GM13977 (cell line): ENCODE results near the gene QRFP.

Experiments
- DNase-seq: peaks from one replicate; pipeline ENCODE4 v3.0.0; 2012; ENCODE audit warnings: low spot score
- in situ Hi-C: fragments of 300-500 bp; cut with MboI; formaldehyde crosslinking; loops from one replicate; pipeline ENCODE4 v1.12.0; 2022; ENCODE audit warnings: low sequenced_read_pairs, low pct_unique_long_range_greater_than_20kb, mixed read lengths, inconsistent platforms; ENCODE audit not compliant: unreplicated experiment
- TF ChIP-seq, protein P1 (sequence below): IDR thresholded peaks from 2 replicates; pipeline ENCODE4 v1.5.1; 2012; ENCODE audit warnings: mild to moderate bottlenecking, control low read depth; ENCODE audit not compliant: insufficient read depth; ENCODE audit errors: extremely low read depth, missing control alignments

QRFP gene

DNA sequence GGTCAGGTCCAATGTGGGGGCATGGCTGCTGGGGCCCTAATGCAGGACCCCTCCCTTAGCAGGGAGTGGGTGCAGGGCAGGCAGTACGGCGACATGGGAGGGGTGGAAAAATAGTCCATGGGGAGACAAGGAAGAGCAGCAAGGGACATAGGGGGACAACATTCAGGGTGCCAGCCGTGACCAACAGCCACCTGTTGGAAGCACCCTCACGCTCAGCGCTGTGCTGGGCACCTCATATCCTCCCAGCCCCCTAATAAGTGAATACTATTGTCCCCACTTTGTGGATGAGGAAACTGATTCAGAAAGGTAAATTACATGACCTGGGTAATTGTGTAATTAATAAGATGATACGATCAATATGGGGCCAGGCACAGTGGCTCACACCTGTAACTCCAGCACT lies 45.5 kb upstream of the QRFP start:
- TF ChIP-seq, protein P1, sequence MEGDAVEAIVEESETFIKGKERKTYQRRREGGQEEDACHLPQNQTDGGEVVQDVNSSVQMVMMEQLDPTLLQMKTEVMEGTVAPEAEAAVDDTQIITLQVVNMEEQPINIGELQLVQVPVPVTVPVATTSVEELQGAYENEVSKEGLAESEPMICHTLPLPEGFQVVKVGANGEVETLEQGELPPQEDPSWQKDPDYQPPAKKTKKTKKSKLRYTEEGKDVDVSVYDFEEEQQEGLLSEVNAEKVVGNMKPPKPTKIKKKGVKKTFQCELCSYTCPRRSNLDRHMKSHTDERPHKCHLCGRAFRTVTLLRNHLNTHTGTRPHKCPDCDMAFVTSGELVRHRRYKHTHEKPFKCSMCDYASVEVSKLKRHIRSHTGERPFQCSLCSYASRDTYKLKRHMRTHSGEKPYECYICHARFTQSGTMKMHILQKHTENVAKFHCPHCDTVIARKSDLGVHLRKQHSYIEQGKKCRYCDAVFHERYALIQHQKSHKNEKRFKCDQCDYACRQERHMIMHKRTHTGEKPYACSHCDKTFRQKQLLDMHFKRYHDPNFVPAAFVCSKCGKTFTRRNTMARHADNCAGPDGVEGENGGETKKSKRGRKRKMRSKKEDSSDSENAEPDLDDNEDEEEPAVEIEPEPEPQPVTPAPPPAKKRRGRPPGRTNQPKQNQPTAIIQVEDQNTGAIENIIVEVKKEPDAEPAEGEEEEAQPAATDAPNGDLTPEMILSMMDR: no peak
- in situ Hi-C loops: loop anchor here (10.0 kb wide), 1 partner anchor 247 kb away; the partner anchor contains the start of gene EXOSC2
- DNase-seq: no peak

DNA sequence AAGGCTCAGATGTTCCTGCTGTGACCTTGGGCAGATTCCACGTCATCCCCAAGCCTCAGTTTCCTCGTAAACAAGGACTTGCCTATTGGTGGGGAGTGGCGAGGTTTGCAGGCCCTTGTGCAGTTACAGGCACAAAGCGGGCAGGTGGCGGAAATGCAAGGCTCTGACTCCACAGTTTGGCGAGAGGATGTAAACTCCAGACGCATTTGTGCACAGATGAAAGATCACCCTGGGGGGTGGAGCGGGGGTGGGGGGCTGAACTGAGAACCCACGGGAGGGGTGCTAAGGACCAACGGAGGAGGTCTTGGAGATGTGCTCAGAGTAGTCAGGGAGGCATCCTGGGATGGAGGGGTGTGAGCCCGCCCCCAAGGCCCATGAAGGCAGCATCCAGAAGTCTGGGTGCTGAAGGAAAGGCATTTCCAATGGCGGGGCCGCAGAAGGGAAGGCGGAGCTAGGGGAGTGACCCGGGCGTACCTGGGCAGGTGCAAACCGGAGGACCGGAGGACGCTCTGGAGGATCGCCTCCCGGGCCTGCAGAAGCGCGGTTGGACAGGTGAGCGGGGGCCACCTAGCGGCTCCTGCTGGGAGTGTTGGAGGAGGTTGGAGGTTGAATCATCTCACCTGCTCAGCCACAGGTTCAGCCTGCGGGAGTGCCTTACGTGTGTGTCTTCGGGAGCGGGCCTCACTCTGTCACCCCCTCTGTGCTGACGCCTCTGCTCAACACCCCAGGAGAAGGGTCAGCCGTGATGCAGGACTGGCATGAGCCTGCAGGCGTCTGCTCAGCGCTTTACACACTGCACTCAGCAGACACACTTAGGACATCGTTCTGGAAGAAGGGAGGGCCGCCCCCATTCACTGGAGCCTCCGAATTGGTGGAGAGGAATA lies 44.3 kb upstream of the QRFP start:
- TF ChIP-seq, protein P1: peak; percentile 93
- peak; percentile 92 for DNase-seq
- in situ Hi-C loops: loop anchor here (10.0 kb wide), 1 partner anchor 246 kb away; the partner anchor contains the start of gene EXOSC2

DNA sequence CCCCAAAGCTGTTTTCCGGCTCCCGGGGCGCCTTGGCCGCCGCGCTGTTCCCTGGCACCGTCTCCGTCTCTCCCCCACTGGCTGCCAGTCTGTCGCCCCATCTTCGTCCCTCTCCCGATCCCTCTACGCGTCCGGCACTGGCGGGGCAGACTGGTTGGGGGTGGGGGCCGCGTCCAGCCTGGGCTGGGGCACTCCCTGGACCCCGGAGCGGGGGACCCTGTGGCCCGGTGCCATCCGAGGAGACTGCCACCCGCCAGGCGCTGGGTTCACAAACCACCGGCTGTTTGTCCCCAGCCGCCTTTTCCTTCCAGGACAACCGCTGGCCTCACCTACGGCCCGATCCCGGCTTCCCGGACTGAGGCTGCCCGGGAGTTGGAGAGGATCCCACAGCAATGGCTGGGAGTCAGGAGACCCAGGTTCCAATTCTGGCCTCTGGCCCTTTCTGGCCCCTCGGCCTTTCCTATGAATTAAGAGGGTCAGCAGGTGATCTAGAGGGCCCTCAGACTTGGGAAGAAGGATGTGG lies 43.5 kb upstream of the QRFP start:
- no peak for DNase-seq
- in situ Hi-C loops: loop anchor here (10.0 kb wide), 1 partner anchor 245 kb away; the partner anchor contains the start of gene EXOSC2
- TF ChIP-seq, protein P1: no peak

DNA sequence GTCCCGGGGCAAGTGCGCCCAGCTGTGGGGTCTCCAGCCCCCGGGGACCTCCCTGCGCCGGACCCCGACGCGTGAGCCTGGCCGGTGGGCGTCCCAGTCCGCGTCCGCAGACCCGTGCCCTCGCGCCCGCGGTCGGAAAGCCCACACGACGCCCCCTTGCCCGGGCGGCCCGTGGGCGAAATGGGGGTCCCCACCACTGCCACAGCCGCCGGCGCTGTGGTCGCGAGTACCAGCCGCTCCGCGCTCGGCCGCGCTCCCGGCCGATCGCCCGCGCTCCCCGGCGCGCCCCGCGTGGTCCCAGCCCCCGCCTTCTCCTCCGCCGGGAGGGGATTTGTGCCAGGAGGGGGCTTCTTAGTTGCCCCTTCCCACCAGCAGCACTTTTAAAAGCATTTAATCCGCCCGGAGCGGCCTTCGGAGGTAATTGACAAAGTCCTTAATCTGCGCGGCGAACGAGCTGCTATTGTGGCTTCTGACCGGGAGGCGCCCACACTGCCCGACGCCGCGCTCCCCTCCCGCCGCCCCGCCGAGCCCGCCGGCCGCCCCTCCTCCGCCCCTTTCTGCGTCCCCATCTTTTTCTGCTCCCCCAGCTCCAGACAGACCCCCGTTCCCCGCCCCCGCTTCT lies 42.9 kb upstream of the QRFP start:
- in situ Hi-C loops: loop anchor here (10.0 kb wide), 1 partner anchor 245 kb away; the partner anchor contains the start of gene EXOSC2
- TF ChIP-seq, protein P1: no peak
- DNase-seq: peak; percentile 74

DNA sequence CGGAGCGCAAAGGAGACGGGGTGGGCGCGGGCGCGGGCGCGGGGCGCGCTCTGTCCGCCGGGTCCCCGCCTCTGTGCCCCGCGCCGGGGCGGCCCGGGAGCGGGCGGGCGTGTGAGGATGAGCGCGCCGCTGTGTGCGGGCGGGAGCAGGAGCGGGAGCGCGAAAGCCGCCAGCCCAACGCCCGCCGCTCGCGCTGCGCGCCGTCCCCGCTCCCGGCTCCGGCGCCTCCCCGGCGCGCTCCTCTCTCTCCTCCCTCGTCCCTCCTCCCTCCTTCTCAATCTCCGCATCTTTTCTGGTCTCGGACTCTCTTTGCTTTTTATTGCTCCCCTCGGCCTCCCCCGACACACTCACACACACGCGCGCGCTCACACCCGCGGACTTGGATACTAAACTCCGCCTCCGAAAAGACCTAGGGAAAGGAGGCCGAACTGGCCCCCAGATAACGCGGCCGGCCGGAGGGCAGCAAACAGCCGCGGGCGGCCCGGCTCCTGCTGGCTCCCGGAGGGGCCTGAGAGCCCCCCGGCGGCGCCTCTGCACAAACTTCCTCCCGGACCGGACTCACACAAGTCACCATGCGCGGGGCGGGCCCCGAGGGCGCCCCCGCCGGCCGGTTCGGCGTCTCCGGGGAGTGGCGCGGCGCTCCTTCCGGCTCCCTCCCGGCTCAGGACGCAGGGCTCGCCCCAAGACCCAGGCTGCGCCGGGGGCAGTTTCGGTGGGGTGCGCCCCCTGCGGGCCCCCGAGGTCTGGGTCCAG lies 42.2 kb upstream of the QRFP start, which contains the start of gene FIBCD1:
TSS of gene FIBCD1 (minus strand) at position 596 of the 753 bp plus-strand sequence. CDS start 640 bp downstream, outside the sequence.
- peak; percentile 82 for DNase-seq
- in situ Hi-C loops: no loop called here
- TF ChIP-seq, protein P1: peak; percentile 43

DNA sequence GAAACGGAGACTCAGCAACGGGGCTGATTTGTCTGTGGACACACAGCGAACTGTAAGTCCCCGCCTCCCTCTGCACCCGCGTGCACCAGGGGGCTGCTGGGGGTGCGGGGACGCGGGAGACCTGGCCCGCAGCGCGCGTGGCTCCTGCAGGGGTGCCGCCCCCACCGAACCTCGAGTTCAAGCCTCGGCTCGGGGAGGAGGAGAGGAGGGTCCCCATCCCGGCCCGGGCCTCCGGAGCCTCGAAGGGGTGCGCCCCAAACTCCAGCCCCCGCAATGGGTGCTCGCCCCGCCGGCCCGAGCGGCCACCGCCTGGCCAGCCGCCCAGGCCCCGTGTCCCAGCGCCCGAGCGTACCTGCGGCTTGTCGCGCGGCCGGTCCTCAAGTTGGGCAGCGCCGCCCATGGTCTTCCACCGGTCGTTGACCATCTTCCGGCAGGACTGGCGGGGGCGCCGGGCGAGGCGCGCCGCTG lies 41.6 kb upstream of the QRFP start:
- TF ChIP-seq, protein P1: no peak
- DNase-seq: no peak
- in situ Hi-C loops: no loop called here
